ENCODE measurements around the gene LMF1. TPM values are rescaled to one million over a fixed set of nuclear protein-coding genes. Genes with fewer than 3 reads are reported as not detected.

Gene LMF1
- total RNA-seq, 1 donor from 2014 or later, result 24.6 TPM

DNA sequence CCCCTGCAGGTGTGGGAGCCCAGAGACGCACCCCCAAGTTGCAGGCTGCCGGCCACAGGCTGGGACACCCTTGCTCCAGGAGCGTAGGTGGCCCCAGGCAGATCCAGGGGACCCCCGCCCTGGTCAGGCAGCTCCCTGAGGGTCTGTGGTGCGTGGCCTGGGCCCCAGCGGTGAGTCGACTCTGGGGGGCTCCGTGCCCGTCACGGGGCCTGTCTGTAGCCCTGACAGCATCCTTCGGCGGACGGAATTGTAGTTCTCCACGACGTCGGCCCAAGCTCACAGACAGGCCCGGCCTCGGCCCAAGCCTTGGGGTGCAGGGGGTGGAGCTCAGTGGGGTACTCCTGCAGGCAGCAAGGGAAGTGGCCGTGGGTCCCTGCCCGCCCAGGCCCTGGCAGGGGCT, 82.9 kb downstream of the LMF1 start:
- Mint-ChIP-seq H3K27me3 (ENCODE audit: unreplicated experiment) (no peaks in the 10 kb centered on the region), H3K4me1 (ENCODE audit: unreplicated experiment) (no peaks in the 10 kb centered on the region), H3K27ac (ENCODE audit: unreplicated experiment) (no peak overlapping the region), H3K9me3 (ENCODE audit: unreplicated experiment) (no peaks in the 10 kb centered on the region), H3K36me3 (ENCODE audit: unreplicated experiment) (peaks cover 3% of the 10 kb centered on the region), H3K4me3 (ENCODE audit: unreplicated experiment) (no peak overlapping the region)
- TF ChIP-seq, protein P1, sequence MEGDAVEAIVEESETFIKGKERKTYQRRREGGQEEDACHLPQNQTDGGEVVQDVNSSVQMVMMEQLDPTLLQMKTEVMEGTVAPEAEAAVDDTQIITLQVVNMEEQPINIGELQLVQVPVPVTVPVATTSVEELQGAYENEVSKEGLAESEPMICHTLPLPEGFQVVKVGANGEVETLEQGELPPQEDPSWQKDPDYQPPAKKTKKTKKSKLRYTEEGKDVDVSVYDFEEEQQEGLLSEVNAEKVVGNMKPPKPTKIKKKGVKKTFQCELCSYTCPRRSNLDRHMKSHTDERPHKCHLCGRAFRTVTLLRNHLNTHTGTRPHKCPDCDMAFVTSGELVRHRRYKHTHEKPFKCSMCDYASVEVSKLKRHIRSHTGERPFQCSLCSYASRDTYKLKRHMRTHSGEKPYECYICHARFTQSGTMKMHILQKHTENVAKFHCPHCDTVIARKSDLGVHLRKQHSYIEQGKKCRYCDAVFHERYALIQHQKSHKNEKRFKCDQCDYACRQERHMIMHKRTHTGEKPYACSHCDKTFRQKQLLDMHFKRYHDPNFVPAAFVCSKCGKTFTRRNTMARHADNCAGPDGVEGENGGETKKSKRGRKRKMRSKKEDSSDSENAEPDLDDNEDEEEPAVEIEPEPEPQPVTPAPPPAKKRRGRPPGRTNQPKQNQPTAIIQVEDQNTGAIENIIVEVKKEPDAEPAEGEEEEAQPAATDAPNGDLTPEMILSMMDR (IDR thresholded peaks at IDR 0.05), result no peak
- no peak for DNase-seq (ENCODE audit: extremely low spot score, unreplicated experiment)

DNA sequence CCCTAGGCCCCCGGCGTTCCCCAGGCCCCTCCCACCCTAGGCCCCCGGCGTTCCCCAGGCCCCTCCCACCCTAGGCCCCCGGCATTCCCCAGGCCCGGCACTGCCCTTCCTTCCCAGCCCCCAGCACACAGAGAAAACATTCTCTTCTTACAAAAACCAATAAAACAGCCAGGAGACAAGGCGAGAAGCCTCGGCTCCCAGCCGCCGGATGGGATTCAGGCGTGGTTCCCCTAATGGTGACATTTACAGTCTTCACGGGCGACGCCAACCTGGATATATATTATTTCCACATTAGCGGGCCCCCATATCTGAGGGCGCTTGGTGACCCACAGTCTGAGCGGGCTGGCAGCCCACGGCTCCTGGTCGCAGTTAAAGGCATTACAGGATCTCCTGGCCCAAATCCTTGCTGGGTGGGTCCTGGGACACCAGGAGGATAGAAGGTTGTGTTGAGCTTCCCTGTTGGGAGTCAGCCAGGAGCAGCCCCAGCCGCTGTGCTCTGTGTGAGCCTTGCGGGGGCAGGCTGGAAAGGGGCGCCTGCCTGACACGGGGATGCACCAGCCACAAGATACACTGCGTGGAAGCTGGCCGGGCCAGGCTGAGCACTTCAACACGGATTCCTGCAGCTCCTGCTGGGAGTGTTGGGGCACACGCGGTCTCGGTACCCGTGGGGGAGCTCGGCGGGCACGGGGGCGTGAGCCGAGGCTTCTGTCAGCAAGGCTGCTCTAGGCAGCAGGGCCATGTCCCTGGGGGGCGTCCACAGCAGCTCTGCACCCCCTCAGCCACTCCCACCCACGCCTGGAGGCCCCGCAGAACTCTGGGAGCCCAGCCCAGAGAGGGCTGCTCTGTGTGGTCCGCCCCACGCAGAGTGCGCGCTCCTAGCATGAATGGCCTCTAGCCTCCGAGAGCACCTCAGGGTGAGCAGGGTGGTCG, 83.7 kb downstream of the LMF1 start:
- Mint-ChIP-seq H3K9me3 (ENCODE audit: unreplicated experiment) (no peaks in the 10 kb centered on the region), H3K27ac (ENCODE audit: unreplicated experiment) (no peak overlapping the region), H3K27me3 (ENCODE audit: unreplicated experiment) (no peaks in the 10 kb centered on the region), H3K36me3 (ENCODE audit: unreplicated experiment) (peaks cover 3% of the 10 kb centered on the region), H3K4me3 (ENCODE audit: unreplicated experiment) (no peak overlapping the region), H3K4me1 (ENCODE audit: unreplicated experiment) (no peaks in the 10 kb centered on the region)
- TF ChIP-seq, protein P1 (IDR thresholded peaks at IDR 0.05), result no peak
- no peak for DNase-seq (ENCODE audit: extremely low spot score, unreplicated experiment)

- H3K4me1 Mint-ChIP-seq (ENCODE audit: unreplicated experiment), result no peaks in the 10 kb centered on the region
- H3K27me3 Mint-ChIP-seq (ENCODE audit: unreplicated experiment), result no peaks in the 10 kb centered on the region
- no peaks in the 10 kb centered on the region for H3K9me3 Mint-ChIP-seq (ENCODE audit: unreplicated experiment)
- H3K36me3 Mint-ChIP-seq (ENCODE audit: unreplicated experiment), result peaks cover 3% of the 10 kb centered on the region
- DNase-seq (ENCODE audit: extremely low spot score, unreplicated experiment), result no peak
- no peak overlapping the region for H3K4me3 Mint-ChIP-seq (ENCODE audit: unreplicated experiment)
- no peak overlapping the region for H3K27ac Mint-ChIP-seq (ENCODE audit: unreplicated experiment)
- TF ChIP-seq, protein P1 (IDR thresholded peaks at IDR 0.05), result no peak
Measured at GRCh38 chr16:886084-886543, 84.7 kb downstream of the LMF1 start.

- Mint-ChIP-seq H3K27me3 (ENCODE audit: unreplicated experiment) (no peaks in the 10 kb centered on the region), H3K4me3 (ENCODE audit: unreplicated experiment) (no peak overlapping the region), H3K9me3 (ENCODE audit: unreplicated experiment) (no peaks in the 10 kb centered on the region), H3K4me1 (ENCODE audit: unreplicated experiment) (no peaks in the 10 kb centered on the region), H3K36me3 (ENCODE audit: unreplicated experiment) (peaks cover 3% of the 10 kb centered on the region), H3K27ac (ENCODE audit: unreplicated experiment) (no peak overlapping the region)
- DNase-seq (ENCODE audit: extremely low spot score, unreplicated experiment), result no peak
- TF ChIP-seq, protein P1 (IDR thresholded peaks at IDR 0.05), result no peak
Measured at GRCh38 chr16:885391-885790, 85.4 kb downstream of the LMF1 start.

DNA sequence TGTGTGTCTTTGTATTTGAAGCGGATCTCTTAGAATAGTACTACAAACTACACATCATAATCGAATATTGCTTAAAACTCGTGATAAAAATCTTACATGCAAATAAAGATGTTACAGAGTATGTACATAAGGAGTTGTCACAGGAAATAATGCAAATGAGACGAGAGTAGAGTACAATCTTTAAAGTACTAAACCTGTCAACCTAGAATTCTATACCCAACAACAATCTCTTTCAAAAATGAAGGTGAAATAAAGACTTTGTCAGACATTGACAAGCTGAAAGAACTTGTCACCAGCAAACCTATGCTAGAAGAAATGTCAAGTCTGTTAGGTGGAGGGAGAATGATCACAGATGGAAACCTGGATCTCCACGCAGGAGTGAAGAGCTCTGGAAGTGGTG, 86.6 kb downstream of the LMF1 start:
- peaks cover 3% of the 10 kb centered on the region for H3K36me3 Mint-ChIP-seq (ENCODE audit: unreplicated experiment)
- H3K27ac Mint-ChIP-seq (ENCODE audit: unreplicated experiment), result no peak overlapping the region
- no peak for DNase-seq (ENCODE audit: extremely low spot score, unreplicated experiment)
- no peaks in the 10 kb centered on the region for H3K27me3 Mint-ChIP-seq (ENCODE audit: unreplicated experiment)
- no peaks in the 10 kb centered on the region for H3K4me1 Mint-ChIP-seq (ENCODE audit: unreplicated experiment)
- TF ChIP-seq, protein P1 (IDR thresholded peaks at IDR 0.05), result no peak
- no peak overlapping the region for H3K4me3 Mint-ChIP-seq (ENCODE audit: unreplicated experiment)
- H3K9me3 Mint-ChIP-seq (ENCODE audit: unreplicated experiment), result no peaks in the 10 kb centered on the region

Data from osteocyte (in vitro differentiated cells).